ENCODE data around the gene TNFSF8. TPM values are rescaled to one million over a fixed set of nuclear protein-coding genes. Genes with fewer than 3 reads are reported as not detected.
A peak's percentile ranks its signal among the peaks of the same experiment; 100 is the strongest.

The TNFSF8 gene
- total RNA-seq, 1 experiment from 2014 or later: not detected

- TF ChIP-seq IRF2 (CRISPR knock-in tag; IDR thresholded peaks at IDR 0.05; ENCODE audit: borderline replicate concordance, low read depth) (no peak), ZNF121 (CRISPR knock-in tag; IDR thresholded peaks at IDR 0.05) (no peak), CDX4 (CRISPR knock-in tag; IDR thresholded peaks at IDR 0.05; ENCODE audit: borderline replicate concordance) (no peak), MAX (CRISPR knock-in tag; IDR thresholded peaks at IDR 0.05) (no peak), CBFB (CRISPR knock-in tag; IDR thresholded peaks at IDR 0.05; ENCODE audit: low read depth) (no peak)
Observed at GRCh38 chr9:114889802-114890224, 40.6 kb downstream of the TNFSF8 start (continued).

GRCh38 chr9:114888607-114889006 lies 41.8 kb downstream of the TNFSF8 start:
- no peak overlapping the region for H3K27ac Mint-ChIP-seq
- DNase-seq (ENCODE audit: low spot score) (peak; percentile 36), ATAC-seq (peak; percentile 66)
- H3K4me1 Mint-ChIP-seq: peaks cover 17% of the 10 kb centered on the region
- peak overlapping the region; percentile 25; the same call in 1 of the 2 replicates for H3K4me3 Mint-ChIP-seq
- peaks cover 13% of the 10 kb centered on the region for H3K9me3 Mint-ChIP-seq
- H3K36me3 Mint-ChIP-seq: no peaks in the 10 kb centered on the region; the same call in 1 of the 2 replicates
- ChIA-PET POLR2A (interaction anchor here (0.7 kb wide), 1 partner anchor 26 kb away, joined by 4 read pairs; no protein-coding TSS in a partner anchor), CTCF (interaction anchor here (0.8 to 3.0 kb wide), 3 partner anchors 19 to 25 kb away, joined by 4 to 9 read pairs (median 4); no protein-coding TSS in a partner anchor)
- TF ChIP-seq ZNF281 (CRISPR knock-in tag; IDR thresholded peaks at IDR 0.05) (peak; percentile 88), STAT6 (CRISPR knock-in tag; conservative IDR thresholded peaks at IDR 0.05; ENCODE audit: low read depth) (no peak)
- no peaks in the 10 kb centered on the region for H3K27me3 Mint-ChIP-seq (ENCODE audit: low read depth)

GRCh38 chr9:114887963-114888362 lies 42.4 kb downstream of the TNFSF8 start:
- TF ChIP-seq GABPB1 (CRISPR knock-in tag; IDR thresholded peaks at IDR 0.05) (peak; percentile 81), ATF2 (CRISPR knock-in tag; IDR thresholded peaks at IDR 0.05; ENCODE audit: borderline replicate concordance, low read depth) (no peak)
- H3K4me1 Mint-ChIP-seq: peaks cover 17% of the 10 kb centered on the region
- no peak overlapping the region for H3K4me3 Mint-ChIP-seq
- no peaks in the 10 kb centered on the region; the same call in 1 of the 2 replicates for H3K36me3 Mint-ChIP-seq
- ChIA-PET CTCF (interaction anchor here (0.8 to 3.0 kb wide), 3 partner anchors 19 to 26 kb away, joined by 4 to 9 read pairs (median 4); no protein-coding TSS in a partner anchor), POLR2A (interaction anchor here (0.7 kb wide), 1 partner anchor 25 kb away, joined by 4 read pairs; no protein-coding TSS in a partner anchor)
- ATAC-seq: no peak
- H3K27ac Mint-ChIP-seq: no peak overlapping the region
- no peak for DNase-seq (ENCODE audit: low spot score)
- H3K27me3 Mint-ChIP-seq (ENCODE audit: low read depth): no peaks in the 10 kb centered on the region
- peaks cover 13% of the 10 kb centered on the region for H3K9me3 Mint-ChIP-seq

GRCh38 chr9:114884787-114885452 lies 45.5 kb downstream of the TNFSF8 start:
- no peaks in the 10 kb centered on the region; the same call in 1 of the 2 replicates for H3K36me3 Mint-ChIP-seq
- ATAC-seq: no peak

More at GRCh38 chr9:114884787-114885452, 45.5 kb downstream of the TNFSF8 start:
- Mint-ChIP-seq H3K27ac (no peak overlapping the region), H3K4me3 (no peak overlapping the region), H3K9me3 (0 out of 2 replicates have a peak, but pooled peaks cover 4% of the 10 kb centered on the region), H3K27me3 (ENCODE audit: low read depth) (no peaks in the 10 kb centered on the region), H3K4me1 (peaks cover 17% of the 10 kb centered on the region)
- ChIA-PET POLR2A (no interaction called here), CTCF (no interaction called here)
- no peak for DNase-seq (ENCODE audit: low spot score)
- TF ChIP-seq GABPB1 (CRISPR knock-in tag; IDR thresholded peaks at IDR 0.05) (peak; percentile 87), ESRRA (CRISPR knock-in tag; IDR thresholded peaks at IDR 0.05; ENCODE audit: borderline replicate concordance) (no peak)

Data from WTC11 (cell line).